GM10248 (cell line): ENCODE data around the gene ATRNL1.

Experiments
- CTCF ChIA-PET: fragments of 300-600 bp; sonication (Branson Sonifier 250); formaldehyde crosslinking; extraction: SDS; loops from one replicate; lab custom pipeline; 2021; ENCODE audit warnings: antibody characterized with exemption; lab: Yijun Ruan, JAX
- POLR2A ChIA-PET: fragments of 350-650 bp; sonication (Branson Sonifier 250); formaldehyde crosslinking; extraction: SDS; loops from one replicate; lab custom pipeline; 2020; ENCODE audit warnings: antibody characterized with exemption; lab: Yijun Ruan, JAX
- DNase-seq: peaks from one replicate; pipeline ENCODE4 v3.0.0; 2012; ENCODE audit errors: extremely low spot score
- TF ChIP-seq, protein P1 (sequence below): IDR thresholded peaks from 2 replicates; pipeline ENCODE4 v1.5.1; 2012; ENCODE audit warnings: mild to moderate bottlenecking, low read depth; ENCODE audit errors: extremely low read depth, missing control alignments, control extremely low read depth

ATRNL1 gene

DNA sequence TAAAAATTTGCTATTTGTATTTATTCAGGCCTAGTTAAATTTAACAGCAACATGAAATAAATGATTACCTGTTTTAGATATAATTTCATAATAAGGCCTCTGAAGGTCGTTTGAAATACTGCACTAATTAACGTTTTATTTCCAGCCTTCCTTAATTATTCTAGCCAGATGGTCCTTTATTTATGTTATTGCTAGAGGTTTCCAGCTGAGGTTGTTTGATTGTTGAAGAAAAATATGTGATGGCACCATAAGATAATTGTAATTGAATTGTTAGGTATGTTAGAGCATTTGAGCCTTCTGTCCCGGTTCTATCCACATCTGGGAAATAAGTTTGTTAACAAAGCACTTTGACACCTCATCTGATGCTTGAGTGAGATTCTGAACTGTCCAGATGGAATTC, 556.1 kb downstream of the ATRNL1 start:
- POLR2A ChIA-PET = no interaction called here
- TF ChIP-seq, protein P1, sequence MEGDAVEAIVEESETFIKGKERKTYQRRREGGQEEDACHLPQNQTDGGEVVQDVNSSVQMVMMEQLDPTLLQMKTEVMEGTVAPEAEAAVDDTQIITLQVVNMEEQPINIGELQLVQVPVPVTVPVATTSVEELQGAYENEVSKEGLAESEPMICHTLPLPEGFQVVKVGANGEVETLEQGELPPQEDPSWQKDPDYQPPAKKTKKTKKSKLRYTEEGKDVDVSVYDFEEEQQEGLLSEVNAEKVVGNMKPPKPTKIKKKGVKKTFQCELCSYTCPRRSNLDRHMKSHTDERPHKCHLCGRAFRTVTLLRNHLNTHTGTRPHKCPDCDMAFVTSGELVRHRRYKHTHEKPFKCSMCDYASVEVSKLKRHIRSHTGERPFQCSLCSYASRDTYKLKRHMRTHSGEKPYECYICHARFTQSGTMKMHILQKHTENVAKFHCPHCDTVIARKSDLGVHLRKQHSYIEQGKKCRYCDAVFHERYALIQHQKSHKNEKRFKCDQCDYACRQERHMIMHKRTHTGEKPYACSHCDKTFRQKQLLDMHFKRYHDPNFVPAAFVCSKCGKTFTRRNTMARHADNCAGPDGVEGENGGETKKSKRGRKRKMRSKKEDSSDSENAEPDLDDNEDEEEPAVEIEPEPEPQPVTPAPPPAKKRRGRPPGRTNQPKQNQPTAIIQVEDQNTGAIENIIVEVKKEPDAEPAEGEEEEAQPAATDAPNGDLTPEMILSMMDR = no peak
- no peak for DNase-seq
- CTCF ChIA-PET = no interaction called here

DNA sequence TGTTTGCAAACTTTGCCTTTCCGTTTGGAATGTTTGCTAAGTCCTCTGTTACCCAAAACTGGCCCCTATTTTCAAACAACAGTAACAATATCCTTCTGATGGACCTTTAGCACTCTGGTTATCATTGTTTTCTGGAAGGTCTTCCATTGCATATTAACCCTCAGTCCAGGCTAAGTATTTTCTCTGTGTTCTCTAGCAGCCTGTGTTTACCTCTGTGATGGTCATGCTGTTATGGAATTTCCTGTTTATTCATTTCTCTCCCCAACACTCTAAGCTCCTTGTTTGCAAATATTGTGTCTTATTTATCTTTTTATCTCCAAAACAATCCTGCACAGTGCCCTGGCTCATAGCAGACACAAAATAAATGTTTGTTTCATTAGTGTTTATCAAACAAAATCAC, 560.3 kb downstream of the ATRNL1 start:
- no peak for DNase-seq
- TF ChIP-seq, protein P1 = no peak
- POLR2A ChIA-PET = no interaction called here
- CTCF ChIA-PET = no interaction called here

DNA sequence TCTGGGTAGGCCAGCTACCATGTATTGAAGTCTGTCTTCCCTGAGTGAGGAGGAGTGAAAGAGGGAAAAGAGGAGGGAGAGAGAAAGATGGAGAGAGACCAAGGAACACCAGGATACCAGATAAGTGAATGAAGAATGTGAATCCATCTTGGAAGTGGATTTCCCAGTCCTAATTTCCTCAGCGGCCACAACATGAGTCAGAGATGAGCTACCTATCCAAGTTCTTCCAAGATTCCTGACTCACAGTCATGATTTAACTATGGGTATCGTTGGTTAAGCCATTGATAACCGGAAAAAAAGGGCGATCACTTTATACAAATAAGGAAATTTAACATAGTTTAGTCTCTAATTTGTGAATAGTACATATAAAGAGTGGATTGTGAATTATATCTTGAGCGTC, 561.8 kb downstream of the ATRNL1 start:
- DNase-seq = no peak
- CTCF ChIA-PET = no interaction called here
- POLR2A ChIA-PET = no interaction called here
- TF ChIP-seq, protein P1 = no peak

DNA sequence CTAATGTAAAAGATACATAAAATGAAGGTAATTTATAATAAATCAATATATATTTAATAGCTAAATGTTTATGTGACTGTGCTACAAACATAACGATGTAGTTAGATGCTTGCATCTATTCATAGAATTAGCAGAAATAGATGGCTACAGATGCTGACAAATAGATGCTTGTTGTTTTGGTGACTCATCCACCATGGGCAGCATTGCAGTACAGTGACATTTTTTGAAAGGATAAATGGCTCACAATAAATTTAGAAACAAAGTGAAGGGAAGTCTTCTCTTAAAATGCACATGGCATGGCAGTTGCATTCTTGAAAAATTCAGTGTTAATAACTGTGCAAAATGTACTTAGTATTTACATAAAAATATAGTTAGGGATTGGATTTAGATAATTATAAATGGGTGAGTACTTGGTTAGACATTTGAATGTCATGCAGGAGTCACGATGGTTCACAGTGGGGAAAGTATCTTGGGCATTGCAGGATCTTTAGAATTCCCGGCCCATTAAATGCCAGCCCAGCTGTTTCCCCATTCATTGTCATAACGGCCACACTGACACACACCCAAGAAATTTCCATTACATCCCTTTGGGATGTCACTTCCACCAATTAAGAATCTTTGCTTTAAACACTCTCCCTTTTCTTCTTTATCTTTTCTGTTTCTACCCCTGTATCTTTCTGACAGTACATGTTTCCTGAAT, 564.1 kb downstream of the ATRNL1 start:
- ChIA-PET POLR2A (no interaction called here), CTCF (no interaction called here)
- TF ChIP-seq, protein P1 = no peak
- no peak for DNase-seq

DNA sequence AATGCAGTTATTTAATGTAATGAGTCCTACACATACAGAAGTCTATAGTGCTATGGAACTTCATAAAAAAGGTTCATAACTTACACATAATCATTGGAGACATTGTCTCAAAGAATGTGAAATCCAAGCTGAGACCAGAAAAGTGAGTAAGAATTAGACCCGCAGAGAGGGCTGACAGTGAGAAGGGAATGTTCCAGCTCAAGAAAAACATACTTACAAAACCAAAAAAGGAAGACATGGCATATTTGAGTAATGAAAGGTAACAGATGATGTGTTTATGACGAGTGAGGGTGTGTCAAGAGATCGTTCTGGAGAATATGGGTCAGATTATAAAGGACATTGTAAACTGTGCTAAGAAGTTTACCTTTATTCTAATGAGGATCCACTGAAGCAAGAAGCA, 566.5 kb downstream of the ATRNL1 start:
- DNase-seq = no peak
- POLR2A ChIA-PET = no interaction called here
- TF ChIP-seq, protein P1 = no peak
- CTCF ChIA-PET = no interaction called here

DNA sequence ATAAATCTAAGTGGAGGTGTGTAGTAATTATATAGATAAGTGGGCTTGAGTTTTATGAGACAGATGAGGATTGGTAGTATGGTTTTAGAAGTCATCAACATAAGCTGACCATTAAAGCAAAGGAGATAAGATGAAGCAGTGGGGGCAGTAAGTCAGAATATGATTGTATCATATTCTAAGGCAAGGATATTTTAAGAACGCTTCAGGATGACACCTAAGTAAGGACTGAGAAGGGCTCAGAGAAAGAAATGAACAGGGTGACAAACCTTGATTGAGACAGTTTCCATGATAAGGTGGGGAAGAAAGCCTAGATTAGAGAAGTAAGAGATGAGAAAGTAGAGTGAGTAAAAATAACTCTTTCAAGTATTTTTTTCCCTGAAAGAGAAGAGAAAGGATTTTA, 567.2 kb downstream of the ATRNL1 start:
- TF ChIP-seq, protein P1 = no peak
- DNase-seq = no peak
- ChIA-PET CTCF (no interaction called here), POLR2A (no interaction called here)

DNA sequence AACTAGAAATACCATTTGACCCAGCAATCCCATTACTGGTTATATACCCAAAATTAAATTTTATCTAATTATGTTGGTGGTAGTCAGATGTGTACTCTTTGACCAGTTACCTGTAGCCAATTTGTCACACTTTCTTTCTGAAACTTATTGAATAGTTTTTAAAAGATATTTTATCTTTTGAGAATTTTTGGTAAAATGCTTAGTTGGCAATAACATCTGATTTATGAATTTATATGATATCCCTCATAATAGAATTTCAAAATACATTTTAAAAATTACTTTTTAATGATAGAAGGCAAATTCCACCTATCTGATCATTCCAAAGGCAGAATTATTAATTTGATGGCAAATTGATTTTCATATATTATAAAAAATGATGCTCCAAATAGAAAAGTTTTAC, 569.3 kb downstream of the ATRNL1 start:
- DNase-seq = no peak
- POLR2A ChIA-PET = no interaction called here
- TF ChIP-seq, protein P1 = no peak
- CTCF ChIA-PET = no interaction called here
